HepG2 (cell line): Measurements from ENCODE around the gene ZBTB46. TPM values are rescaled to one million over a fixed set of nuclear protein-coding genes. Genes with fewer than 3 reads are reported as not detected.

Experiments used
- ATF1 ChIP-seq: IDR thresholded peaks from 2 replicates; pipeline ENCODE4 v1.6.1; 2016; ENCODE audit warnings: mild to moderate bottlenecking, control low read depth
- CENPX ChIP-seq: sonication (generic); formaldehyde crosslinking; IDR thresholded peaks from 2 replicates; pipeline ENCODE4 v1.9.0; 2021; ENCODE audit warnings: mild to moderate bottlenecking, missing genetic modification reagents, moderate library complexity
- EHMT2 ChIP-seq: fragments of 200-600 bp; sonication (generic); IDR thresholded peaks from 2 replicates; pipeline ENCODE4 v1.7.0; 2017; ENCODE audit warnings: antibody characterized with exemption, low read depth, low read length, borderline replicate concordance
- FOXO4 ChIP-seq: sonication (generic); formaldehyde crosslinking; conservative IDR thresholded peaks from 2 replicates; pipeline ENCODE4 v1.8.1; 2023; ENCODE audit warnings: missing genetic modification reagents
- FOXP4 ChIP-seq: sonication (generic); formaldehyde crosslinking; IDR thresholded peaks from 2 replicates; pipeline ENCODE4 v1.4.0; 2020; ENCODE audit warnings: missing genetic modification reagents
- IRF2 ChIP-seq: IDR thresholded peaks from 2 replicates; pipeline ENCODE4 v1.6.1; 2018; ENCODE audit warnings: missing genetic modification reagents, missing compliant biosample characterization
- KDM2A ChIP-seq: sonication (generic); formaldehyde crosslinking; IDR thresholded peaks from 2 replicates; pipeline ENCODE4 v1.4.0; 2020; ENCODE audit warnings: low read depth, missing genetic modification reagents, borderline replicate concordance
- NFE2L1 ChIP-seq: sonication (generic); formaldehyde crosslinking; IDR thresholded peaks from 2 replicates; pipeline ENCODE4 v1.4.0; 2020; ENCODE audit warnings: missing genetic modification reagents, mild to moderate bottlenecking, borderline replicate concordance
- POLR2AphosphoS2 ChIP-seq: IDR thresholded peaks from 2 replicates; pipeline ENCODE4 v1.6.1; 2011; ENCODE audit warnings: low read depth, low read length, improper control_type of control experiment
- RBM39 ChIP-seq: fragments of 200-400 bp; formaldehyde crosslinking; IDR thresholded peaks from one replicate; pipeline ENCODE4 v1.6.1; 2018; ENCODE audit warnings: antibody characterized with exemption, mild to moderate bottlenecking, low read depth, low read length; ENCODE audit not compliant: poor library complexity, severe bottlenecking
- SMAD3 ChIP-seq: sonication (generic); formaldehyde crosslinking; IDR thresholded peaks from 2 replicates; pipeline ENCODE4 v1.4.0; 2020; ENCODE audit warnings: missing genetic modification reagents
- SPEN ChIP-seq: sonication (generic); formaldehyde crosslinking; IDR thresholded peaks from 2 replicates; pipeline ENCODE4 v1.5.1; 2020; ENCODE audit warnings: low read depth, mild to moderate bottlenecking, missing genetic modification reagents
- TCF7L2 ChIP-seq: IDR thresholded peaks from 2 replicates; pipeline ENCODE4 v1.6.1; 2011; ENCODE audit warnings: mild to moderate bottlenecking, low read depth, low read length, moderate library complexity
- TP53 ChIP-seq: sonication (generic); formaldehyde crosslinking; conservative IDR thresholded peaks from 2 replicates; pipeline ENCODE4 v1.4.0; 2020; ENCODE audit warnings: missing genetic modification reagents
- ZEB1 ChIP-seq: IDR thresholded peaks from 2 replicates; pipeline ENCODE4 v1.6.1; 2012; ENCODE audit warnings: mild to moderate bottlenecking, low read depth, inconsistent platforms; ENCODE audit not compliant: insufficient replicate concordance
- ZNF276 ChIP-seq: sonication (generic); formaldehyde crosslinking; IDR thresholded peaks from 2 replicates; pipeline ENCODE4 v1.4.0; 2020; ENCODE audit warnings: mild to moderate bottlenecking, low read depth, missing genetic modification reagents
- ZNF292 ChIP-seq: sonication (generic); formaldehyde crosslinking; IDR thresholded peaks from 2 replicates; pipeline ENCODE4 v1.8.1; 2022; ENCODE audit warnings: mild to moderate bottlenecking, low read depth, missing genetic modification reagents, borderline replicate concordance
- ZNF431 ChIP-seq: sonication (generic); formaldehyde crosslinking; IDR thresholded peaks from 2 replicates; pipeline ENCODE4 v1.9.0; 2022; ENCODE audit warnings: missing genetic modification reagents, low read depth, mild to moderate bottlenecking, borderline replicate concordance
- ZNF564 ChIP-seq: sonication (generic); formaldehyde crosslinking; IDR thresholded peaks from 2 replicates; pipeline ENCODE4 v1.8.1; 2023; ENCODE audit warnings: mild to moderate bottlenecking, missing genetic modification reagents
- ZNF605 ChIP-seq: sonication (generic); formaldehyde crosslinking; IDR thresholded peaks from 2 replicates; pipeline ENCODE4 v1.8.0; 2022; ENCODE audit warnings: mild to moderate bottlenecking, missing genetic modification reagents
- ZNF800 ChIP-seq: sonication (generic); formaldehyde crosslinking; IDR thresholded peaks from 2 replicates; pipeline ENCODE4 v1.4.0; 2020; ENCODE audit warnings: missing genetic modification reagents
- polyA plus RNA-seq, 8 experiments: library from polyadenylated mRNA; depleted of rRNA in 3 of 8; stranded (reverse) in 7 of 8; unstranded in 1 of 8; fragments of >200 nt; fragmentation: Illumina TruSeq in 4 of 8; extraction: Trizol in 4 of 8; gene quantifications; 2 replicates each; pipeline versions ENCODE4 v1.2.1 to v1.2.3, GENCODE V29; 2011 to 2016; ENCODE audit warnings: low read depth in 4 of 8, missing spikeins in 1 of 8, mixed read lengths in 1 of 8; ENCODE audit not compliant: insufficient read depth in 1 of 8
- total RNA-seq, 5 experiments: library from RNA; depleted of rRNA; stranded (reverse); fragments of >200 nt; fragmentation: Illumina TruSeq; extraction: Trizol; gene quantifications; 2 replicates each; pipeline ENCODE4 v1.2.3, GENCODE V29; 2016; ENCODE audit warnings: low read depth in 1 of 5

The ZBTB46 gene
- total and polyA plus RNA-seq, 2 of the 13 experiments (the other 11 are each of a cell fraction or from before 2014, with no cell fraction given), result 1.6 to 13.5 TPM

GRCh38 chr20:63696628-63697356, 134.3 kb downstream of the ZBTB46 start, which contains the start of gene TNFRSF6B (continued):
- TF ChIP-seq EHMT2 (no peak), ZNF800 (CRISPR knock-in tag) (peak; percentile 84), KDM2A (peak; percentile 96), TCF7L2 (no peak), ZNF564 (CRISPR knock-in tag) (no peak), ZNF292 (no peak), IRF2 (peak; percentile 52; the same call in 1 of the 2 replicates), ZNF431 (CRISPR knock-in tag) (no peak), RBM39 (no peak), POLR2AphosphoS2 (no peak), TP53 (CRISPR knock-in tag) (no peak), FOXP4 (CRISPR knock-in tag) (no peak), SMAD3 (no peak), ZEB1 (no peak), NFE2L1 (CRISPR knock-in tag) (0 out of 2 replicates have a peak, but pooled peaks have one; percentile 37), CENPX (no peak), ZNF605 (CRISPR knock-in tag) (no peak), ZNF276 (no peak; the same call in 1 of the 2 replicates), FOXO4 (CRISPR knock-in tag) (no peak), SPEN (0 out of 2 replicates have a peak, but pooled peaks have one; percentile 16), ATF1 (CRISPR knock-in tag) (no peak)
